GM19468 (cell line): ENCODE results near the gene NRIP3.
"Not testable (repeated sequence)": the region's sequence is repeated elsewhere in the genome, so short reads cannot be mapped to it uniquely, and the experiment has no call there.

Experiments used
- ATAC-seq: cut with Tn5 transposase; IDR thresholded peaks from one replicate; pipeline ENCODE4 v1.9.1; 2021; ENCODE audit warnings: mild to moderate bottlenecking, moderate library complexity, moderate number of reproducible peaks; ENCODE audit not compliant: unreplicated experiment; ENCODE audit errors: extremely low read depth

NRIP3 gene

GRCh38 chr11:9017773-9018172 lies 14.0 kb upstream of the NRIP3 start:
- ATAC-seq, result no peak

DNA sequence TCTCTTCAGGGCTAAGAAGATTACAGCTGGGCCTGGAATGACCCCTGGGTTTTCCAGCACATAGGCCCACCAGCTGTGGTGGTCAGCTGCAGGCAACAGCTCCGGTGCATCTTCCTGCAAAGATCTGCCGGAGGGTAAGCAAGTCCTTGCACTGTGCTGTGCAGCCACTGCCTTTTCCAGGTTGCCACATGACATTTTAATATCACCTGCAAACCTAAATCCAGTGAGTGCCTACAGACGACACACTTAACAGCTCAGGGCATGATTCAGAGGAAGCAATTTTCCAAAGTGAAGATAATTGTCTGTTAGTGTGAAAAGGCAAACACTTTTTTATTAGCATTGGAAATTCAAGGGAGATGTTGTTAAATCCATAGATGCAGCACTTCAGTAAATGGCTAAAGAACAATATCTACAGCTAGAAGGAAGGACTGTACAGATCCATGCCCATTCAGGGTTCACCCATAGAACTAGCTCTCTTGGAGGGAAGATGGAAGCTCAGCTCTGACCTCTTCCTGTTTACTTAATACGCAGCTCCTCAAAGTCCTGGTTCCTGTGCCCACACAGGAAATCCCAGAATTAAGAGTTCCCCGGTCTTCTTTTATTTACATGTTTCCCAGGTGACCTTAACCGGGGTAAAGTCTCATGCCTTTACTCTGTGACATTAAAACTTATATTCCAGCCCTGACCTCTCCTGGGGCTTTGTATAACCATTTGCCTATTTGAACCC lies 13.3 kb upstream of the NRIP3 start:
- ATAC-seq, result no peak

- no peak for ATAC-seq
Observed at GRCh38 chr11:9015677-9016076, 11.9 kb upstream of the NRIP3 start.

GRCh38 chr11:9014826-9015225 lies 11.0 kb upstream of the NRIP3 start:
- ATAC-seq, result no peak

DNA sequence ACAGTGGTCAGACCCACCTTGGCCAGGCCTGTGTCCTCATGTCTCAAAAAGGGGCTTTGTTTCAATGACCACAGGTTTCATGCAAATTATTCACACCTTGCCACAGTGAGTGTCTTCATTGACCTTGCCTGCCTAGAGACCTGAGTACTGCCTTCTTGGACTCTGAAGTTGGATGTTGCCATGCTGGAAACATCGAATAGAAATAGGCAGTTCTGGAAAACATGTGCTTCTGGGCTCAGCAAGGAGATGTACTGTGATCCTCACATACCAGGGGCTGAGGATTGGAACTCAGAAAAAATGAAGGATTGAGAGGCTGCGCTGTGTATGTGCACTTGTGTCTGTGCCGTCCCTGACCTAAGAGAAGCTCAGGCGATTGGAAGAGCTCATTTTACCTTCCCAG lies 9.6 kb upstream of the NRIP3 start:
- ATAC-seq, result no peak

- ATAC-seq, result not testable (repeated sequence)
Observed at GRCh38 chr11:9009538-9009937, 5.7 kb upstream of the NRIP3 start.

GRCh38 chr11:9008661-9009060 lies 4.9 kb upstream of the NRIP3 start:
- no peak for ATAC-seq

- no peak for ATAC-seq
Observed at GRCh38 chr11:9008011-9008550, 4.3 kb upstream of the NRIP3 start.

- no peak for ATAC-seq
Observed at GRCh38 chr11:9005087-9005486, 1.3 kb upstream of the NRIP3 start.

DNA sequence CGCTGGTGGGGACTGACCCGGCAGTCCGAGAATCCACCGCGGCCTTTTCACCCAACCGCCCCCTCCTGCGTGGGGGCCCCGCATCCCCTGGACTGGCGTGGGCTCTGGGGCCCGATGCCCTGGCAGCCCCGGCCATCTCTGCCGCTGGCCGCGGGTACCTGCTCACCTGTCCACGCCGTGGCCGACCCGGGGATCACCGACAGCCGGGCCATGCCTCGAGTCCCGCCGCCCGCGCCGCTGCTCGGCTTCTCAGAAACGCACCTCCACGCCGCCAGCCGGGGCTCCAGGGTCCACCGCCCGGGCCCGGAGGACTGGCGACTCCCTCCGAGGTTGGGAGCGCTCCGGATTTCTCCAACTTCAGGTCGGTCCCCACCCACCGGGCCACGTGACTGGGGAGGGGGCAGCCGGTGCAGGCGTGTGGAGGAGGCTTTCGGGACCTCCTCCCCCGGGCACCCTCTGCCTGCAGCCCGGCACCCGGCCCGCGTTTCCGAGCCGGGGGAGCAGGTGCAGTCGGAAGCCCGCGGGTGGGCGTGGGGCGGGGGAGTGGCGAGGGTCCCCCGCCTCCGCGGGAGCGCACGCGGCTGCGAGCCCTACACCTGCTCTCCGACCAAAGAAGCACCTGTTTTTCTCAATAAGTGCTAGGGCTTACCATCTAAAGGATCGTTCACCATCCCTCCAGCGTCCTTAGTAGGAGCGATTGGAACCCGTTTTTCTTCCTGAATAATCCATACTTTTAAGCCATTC lies 554 bp upstream of the NRIP3 start:
- no peak for ATAC-seq

GRCh38 chr11:9002920-9003572 lies 755 bp downstream of the NRIP3 start:
- no peak for ATAC-seq

- no peak for ATAC-seq
Observed at GRCh38 chr11:9001736-9002135, 2.1 kb downstream of the NRIP3 start.

- no peak for ATAC-seq
Observed at GRCh38 chr11:8998017-8998416, 5.8 kb downstream of the NRIP3 start.

DNA sequence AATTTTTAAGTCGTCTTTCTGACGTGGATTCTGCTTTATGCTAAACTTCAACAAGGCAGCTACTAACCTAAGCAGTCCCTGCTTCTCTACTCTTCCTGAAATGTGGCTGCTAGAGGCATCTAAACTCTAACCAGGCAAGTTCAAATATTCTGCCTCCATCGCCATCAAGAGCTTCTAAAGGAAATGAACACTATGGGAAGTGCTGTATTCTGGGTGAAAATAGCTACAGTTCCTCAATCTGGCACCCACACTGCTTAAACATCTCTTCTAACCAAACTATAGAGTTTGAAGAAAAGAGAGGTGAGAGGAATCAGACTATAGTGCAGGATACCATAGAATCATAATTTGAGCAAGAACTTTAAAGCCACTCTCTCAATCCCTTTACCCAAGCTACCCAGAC lies 6.3 kb downstream of the NRIP3 start:
- ATAC-seq, result no peak

DNA sequence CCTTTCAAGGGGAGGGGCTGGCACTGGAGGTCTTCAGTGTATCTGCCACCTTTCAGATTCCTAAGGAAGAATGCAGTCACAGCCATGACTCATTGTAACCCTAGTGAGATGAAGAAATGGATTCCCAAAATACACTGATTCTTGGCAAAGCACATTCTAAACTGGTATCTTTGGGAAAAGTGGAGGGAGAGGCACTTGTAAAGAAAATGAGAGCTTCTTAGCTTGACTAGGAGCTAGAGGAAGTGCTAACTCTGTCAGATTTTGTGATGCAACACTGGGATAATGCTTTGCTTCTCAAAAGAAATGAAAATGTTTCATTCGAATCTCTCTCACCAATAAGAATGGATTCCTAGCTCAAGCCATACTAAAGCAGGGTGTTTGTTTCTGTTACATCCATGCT lies 14.3 kb downstream of the NRIP3 start:
- ATAC-seq, result no peak

DNA sequence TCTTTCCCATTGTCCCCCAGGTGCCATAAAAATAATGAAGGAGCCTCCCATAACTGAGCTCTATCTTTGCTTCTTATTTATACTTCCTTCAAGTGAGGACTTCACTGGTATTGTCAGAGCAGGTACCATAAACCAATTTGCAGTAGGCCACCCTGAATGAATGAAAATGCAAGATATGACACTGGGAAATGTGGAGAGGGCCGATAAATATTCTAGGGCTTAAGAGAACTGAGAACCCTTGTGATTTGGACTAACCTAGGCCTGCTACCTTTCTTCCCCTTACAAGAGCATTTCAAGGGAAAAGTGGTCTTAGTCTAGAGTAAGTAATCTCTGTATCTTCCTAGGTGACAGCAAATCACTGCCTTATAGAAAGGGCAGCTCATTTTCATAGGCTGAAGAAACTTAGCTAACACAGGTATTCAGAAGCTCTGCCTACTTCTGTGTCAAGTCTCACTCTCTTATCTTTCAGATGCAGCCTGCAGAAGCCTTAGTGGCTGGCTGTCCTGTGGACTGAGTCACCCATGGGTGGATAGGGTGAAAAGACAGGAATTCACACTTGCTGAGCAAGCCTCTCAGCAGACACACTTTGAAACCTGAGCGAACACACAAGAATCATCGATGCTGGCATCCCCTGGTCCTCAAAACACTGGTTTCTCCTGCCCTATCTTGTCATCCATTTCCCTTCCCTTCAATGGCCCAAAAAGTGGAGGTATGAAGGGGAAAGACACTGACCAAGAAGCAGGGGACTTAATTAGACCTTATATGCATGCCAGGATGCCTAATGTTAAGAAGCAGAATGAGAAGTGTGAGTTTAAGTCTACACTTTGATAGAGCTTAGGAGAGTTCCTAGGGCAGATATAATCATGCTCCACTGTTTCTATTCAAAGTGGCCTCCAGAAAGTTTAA lies 15.2 kb downstream of the NRIP3 start:
- no peak for ATAC-seq

DNA sequence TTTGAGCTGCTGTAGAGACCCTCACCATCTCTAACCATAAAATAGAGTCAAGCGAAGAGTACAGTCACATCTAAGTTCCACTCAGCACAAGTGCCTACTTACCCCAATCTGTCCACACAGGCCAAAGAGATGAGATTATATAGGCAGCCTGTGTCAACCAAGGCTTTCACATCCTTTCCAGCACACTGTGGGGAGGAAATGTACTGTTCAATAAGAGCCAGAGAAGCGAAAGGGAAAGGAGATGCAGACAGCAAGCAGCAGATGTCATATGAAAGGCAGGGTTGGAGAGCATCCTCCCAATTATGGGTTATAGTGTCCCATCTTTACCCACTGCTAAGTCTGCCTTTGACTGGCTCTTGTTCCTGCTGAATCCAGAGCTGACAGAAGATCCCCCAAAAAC lies 16.4 kb downstream of the NRIP3 start:
- ATAC-seq, result no peak

DNA sequence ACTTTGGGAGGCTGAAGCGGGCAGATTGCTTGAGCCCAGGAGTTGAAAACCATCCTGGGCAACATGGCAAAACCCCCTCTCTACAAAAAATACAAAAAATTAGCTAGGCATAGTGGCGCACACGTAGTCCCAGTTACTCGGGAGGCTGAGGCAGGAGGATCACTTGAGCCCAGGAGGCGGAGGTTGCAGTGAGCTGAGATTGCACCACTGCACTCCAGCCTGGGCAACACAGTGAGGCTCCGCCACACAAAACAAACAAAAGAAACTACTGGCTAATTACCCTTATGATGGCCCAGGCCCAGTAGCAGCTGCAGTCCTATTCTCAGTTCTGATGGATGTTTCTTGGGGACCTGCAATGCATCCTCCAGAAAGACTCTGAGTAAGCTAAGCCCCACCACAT lies 17.0 kb downstream of the NRIP3 start:
- ATAC-seq, result not testable (repeated sequence)

DNA sequence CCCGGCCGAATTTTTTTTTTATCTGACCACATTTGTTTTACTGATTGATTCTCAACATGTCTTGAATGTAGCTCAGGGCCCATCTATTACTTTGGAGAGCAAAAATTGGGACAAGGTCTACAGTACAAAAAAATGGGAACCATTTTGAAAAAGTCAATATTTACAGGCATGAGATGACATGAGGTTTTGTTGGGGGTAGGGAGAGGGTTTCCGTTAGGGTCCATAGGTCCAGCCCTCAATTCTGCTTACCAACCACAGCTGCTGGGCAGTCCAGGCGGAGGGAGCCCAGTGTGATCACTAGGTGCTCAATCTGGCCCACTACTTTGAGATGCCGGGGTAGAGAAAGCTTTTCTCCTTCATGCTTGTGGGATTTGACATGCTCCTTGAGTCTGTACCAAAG lies 18.3 kb downstream of the NRIP3 start:
- ATAC-seq, result no peak

GRCh38 chr11:8983552-8983951 lies 20.2 kb downstream of the NRIP3 start:
- ATAC-seq, result no peak
